Right lobe of liver (tissue), 6 donors: ENCODE measurements around the gene OR5P2. TPM values are rescaled to one million over a fixed set of nuclear protein-coding genes. Genes with fewer than 3 reads are reported as not detected.
"Not testable (repeated sequence)": the region's sequence is repeated elsewhere in the genome, so short reads cannot be mapped to it uniquely, and the experiment has no call there.

Experiments used
- ATAC-seq, 4 donors: fragments of 200-7000 bp; cut with Tn5 transposase; one replicate each; pipeline ENCODE4 v1.9.1; 2020; ENCODE audit warnings: mild to moderate bottlenecking in 4 of 4, moderate library complexity in 4 of 4
- DNase-seq, 3 donors: peaks; one replicate each; pipeline ENCODE4 v3.0.0-alpha.2; 2020
- H3K27ac ChIP-seq, 3 donors: fragments of 200-600 bp; one replicate each; pipeline ENCODE4 v1.8.0; 2022
- H3K27me3 ChIP-seq, 2 donors: fragments of 200-600 bp; one replicate each; pipeline ENCODE4 v1.8.0; 2022
- H3K36me3 ChIP-seq, 4 donors: fragments of 200-600 bp; sonication (generic) in 1 of 4; one replicate each; pipeline versions ENCODE4 v1.5.1 to v1.8.0; 2017 to 2022; ENCODE audit warnings: control low read depth in 1 of 4
- H3K4me1 ChIP-seq, 4 donors: fragments of 200-600 bp; sonication (generic) in 1 of 4; one replicate each; pipeline versions ENCODE4 v1.5.1 to v1.8.0; 2017 to 2022; ENCODE audit warnings: control low read depth in 1 of 4
- H3K4me3 ChIP-seq, 3 donors: fragments of 200-600 bp; one replicate each; pipeline ENCODE4 v1.8.0; 2022
- H3K9me3 ChIP-seq, 4 donors: fragments of 200-600 bp; sonication (generic) in 1 of 4; one replicate each; pipeline versions ENCODE4 v1.5.1 to v1.8.0; 2017 to 2022; ENCODE audit warnings: control low read depth in 1 of 4
- CTCF ChIP-seq, 4 donors: fragments of 200-600 bp in 3 of 4; fragments of 450-650 bp in 1 of 4; IDR thresholded peaks; one replicate each; pipeline versions ENCODE4 v1.5.1 to v1.8.0; 2016 to 2022; ENCODE audit warnings: antibody characterized with exemption in 4 of 4, mild to moderate bottlenecking in 2 of 4
- POLR2A ChIP-seq: fragments of 450-650 bp; IDR thresholded peaks from one replicate; pipeline ENCODE4 v1.6.1; 2017; ENCODE audit warnings: antibody characterized with exemption, mild to moderate bottlenecking
- WGBS: methylation state at CpG from one replicate; pipeline ENCODE4 v1.1.6; 2018; ENCODE audit warnings: low coverage, low lambda C conversion rate; ENCODE audit not compliant: insufficient coverage; ENCODE audit errors: missing lambda C conversion rate; 5-methylcytosine and 5-hydroxymethylcytosine counted together
- intact Hi-C, 2 donors: fragments of 100-400 bp; cut with DNase I; formaldehyde crosslinking; loops; one replicate each; pipeline versions ENCODE4 v1.11.2 to v1.14.1; 2022
- total RNA-seq, 6 experiments: library from RNA; depleted of rRNA in 2 of 6; stranded (reverse); fragments of >200 nt in 2 of 6; fragmentation: NEBNext Ultra II Directional in 3 of 6; extraction: Animal tissue kit (Norgen Biotek cat#: 25700) in 3 of 6; gene quantifications; one replicate each; pipeline versions ENCODE4 v1.1.0 to v1.2.4, GENCODE V29; 2016 to 2023
- donor health status: DM: no; HTN: yes; CAD: no.
- donor health status: DM: no; HTN: no; CAD: no.
- donor health status: DM: no; HTN: no; CAD: no.
- donor health status: DM: no; HTN: yes; CAD: no.
- donor health status: DM: no; HTN: yes; CAD: no.

Gene OR5P2
- total RNA-seq, 6 experiments from 2014 or later: not detected

- Histone ChIP-seq H3K27ac (no peak overlapping the region), H3K4me1 (no peaks in the 10 kb centered on the region), H3K9me3 (no peaks in the 10 kb centered on the region), H3K4me3 (no peak overlapping the region), H3K36me3 (no peaks in the 10 kb centered on the region), H3K27me3 (no peaks in the 10 kb centered on the region)
- no peak for TF ChIP-seq CTCF (IDR thresholded peaks at IDR 0.05)
- no peak for TF ChIP-seq POLR2A
- intact Hi-C loops: no loop called here
- ATAC-seq (no peak), DNase-seq (no peak)
- whole genome bisulfite sequencing: 0% methylated on average over 1 of the region's 1 CpG
Observed at GRCh38 chr11:7793233-7793632, 3.5 kb downstream of the OR5P2 start.

GRCh38 chr11:7787239-7787638, 9.5 kb downstream of the OR5P2 start:
- H3K9me3 ChIP-seq: no peaks in the 10 kb centered on the region
- no peak for ATAC-seq
- no peaks in the 10 kb centered on the region for H3K27me3 ChIP-seq
- no peaks in the 10 kb centered on the region for H3K4me1 ChIP-seq
- intact Hi-C loops: no loop called here
- WGBS: 56% methylated on average over 6 of the region's 6 CpGs
- TF ChIP-seq POLR2A (no peak), CTCF (IDR thresholded peaks at IDR 0.05) (no peak)
- H3K4me3 ChIP-seq: no peak overlapping the region
- DNase-seq: no peak
- H3K27ac ChIP-seq: no peak overlapping the region
- no peaks in the 10 kb centered on the region for H3K36me3 ChIP-seq

GRCh38 chr11:7775689-7776088, 21.1 kb downstream of the OR5P2 start:
- Histone ChIP-seq H3K27me3 (no peaks in the 10 kb centered on the region), H3K36me3 (no peaks in the 10 kb centered on the region), H3K4me1 (no peaks in the 10 kb centered on the region), H3K4me3 (no peak overlapping the region), H3K27ac (no peak overlapping the region), H3K9me3 (no peaks in the 10 kb centered on the region)
- no peak for ATAC-seq
- intact Hi-C loops: no loop called here
- no peak for DNase-seq
- 70% methylated on average over 2 of the region's 3 CpGs for WGBS
- TF ChIP-seq POLR2A (no peak), CTCF (IDR thresholded peaks at IDR 0.05) (no peak)

GRCh38 chr11:7764301-7764700, 32.4 kb downstream of the OR5P2 start:
- ATAC-seq, intact Hi-C loops, H3K4me1 ChIP-seq, H3K4me3 ChIP-seq, DNase-seq, H3K36me3 ChIP-seq, H3K27me3 ChIP-seq, H3K9me3 ChIP-seq, H3K27ac ChIP-seq: not testable (repeated sequence)
- 33% methylated on average over 1 of the region's 10 CpGs for WGBS

- TF ChIP-seq POLR2A: no peak
- TF ChIP-seq CTCF (IDR thresholded peaks at IDR 0.05): no peak
- H3K27me3 ChIP-seq: no peaks in the 10 kb centered on the region
- ATAC-seq (no peak), DNase-seq (no peak)
- WGBS: 62% methylated on average over 2 of the region's 2 CpGs
- H3K36me3 ChIP-seq: no peaks in the 10 kb centered on the region
- H3K9me3 ChIP-seq: no peaks in the 10 kb centered on the region
- intact Hi-C loops: no loop called here
- H3K27ac ChIP-seq: no peak overlapping the region
- no peak overlapping the region for H3K4me3 ChIP-seq
- H3K4me1 ChIP-seq: no peaks in the 10 kb centered on the region
Observed at GRCh38 chr11:7759010-7759409, 37.7 kb downstream of the OR5P2 start.
